ENCODE data around the gene DIP2B. TPM values are rescaled to one million over a fixed set of nuclear protein-coding genes. Genes with fewer than 3 reads are reported as not detected.

DIP2B gene
- total RNA-seq, 4 donors from 2014 or later = 27.9 to 31.8 (median 29.8) TPM

DNA sequence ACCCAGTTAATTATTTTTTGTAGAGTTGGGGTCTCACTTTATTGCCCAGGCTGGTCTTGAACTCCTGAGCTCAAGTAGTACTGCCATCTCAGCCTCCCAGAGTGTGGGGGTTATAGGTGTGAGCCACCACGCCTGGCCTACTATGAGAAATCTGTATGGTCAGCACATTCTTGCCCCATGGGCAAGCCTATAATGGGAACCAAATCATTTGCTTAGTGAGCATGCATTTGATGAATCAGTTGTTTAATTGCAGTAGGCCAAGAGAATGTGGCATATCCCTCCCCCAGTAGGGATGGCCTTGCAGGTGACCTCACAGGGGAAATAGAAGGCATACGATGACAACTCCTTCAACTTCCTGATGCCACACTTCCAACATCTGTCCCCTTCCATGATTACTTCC is 122.7 kb downstream of the DIP2B start:
- TF ChIP-seq, protein P1, sequence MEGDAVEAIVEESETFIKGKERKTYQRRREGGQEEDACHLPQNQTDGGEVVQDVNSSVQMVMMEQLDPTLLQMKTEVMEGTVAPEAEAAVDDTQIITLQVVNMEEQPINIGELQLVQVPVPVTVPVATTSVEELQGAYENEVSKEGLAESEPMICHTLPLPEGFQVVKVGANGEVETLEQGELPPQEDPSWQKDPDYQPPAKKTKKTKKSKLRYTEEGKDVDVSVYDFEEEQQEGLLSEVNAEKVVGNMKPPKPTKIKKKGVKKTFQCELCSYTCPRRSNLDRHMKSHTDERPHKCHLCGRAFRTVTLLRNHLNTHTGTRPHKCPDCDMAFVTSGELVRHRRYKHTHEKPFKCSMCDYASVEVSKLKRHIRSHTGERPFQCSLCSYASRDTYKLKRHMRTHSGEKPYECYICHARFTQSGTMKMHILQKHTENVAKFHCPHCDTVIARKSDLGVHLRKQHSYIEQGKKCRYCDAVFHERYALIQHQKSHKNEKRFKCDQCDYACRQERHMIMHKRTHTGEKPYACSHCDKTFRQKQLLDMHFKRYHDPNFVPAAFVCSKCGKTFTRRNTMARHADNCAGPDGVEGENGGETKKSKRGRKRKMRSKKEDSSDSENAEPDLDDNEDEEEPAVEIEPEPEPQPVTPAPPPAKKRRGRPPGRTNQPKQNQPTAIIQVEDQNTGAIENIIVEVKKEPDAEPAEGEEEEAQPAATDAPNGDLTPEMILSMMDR (IDR thresholded peaks at IDR 0.05; ENCODE audit: low read depth) = no peak

DNA sequence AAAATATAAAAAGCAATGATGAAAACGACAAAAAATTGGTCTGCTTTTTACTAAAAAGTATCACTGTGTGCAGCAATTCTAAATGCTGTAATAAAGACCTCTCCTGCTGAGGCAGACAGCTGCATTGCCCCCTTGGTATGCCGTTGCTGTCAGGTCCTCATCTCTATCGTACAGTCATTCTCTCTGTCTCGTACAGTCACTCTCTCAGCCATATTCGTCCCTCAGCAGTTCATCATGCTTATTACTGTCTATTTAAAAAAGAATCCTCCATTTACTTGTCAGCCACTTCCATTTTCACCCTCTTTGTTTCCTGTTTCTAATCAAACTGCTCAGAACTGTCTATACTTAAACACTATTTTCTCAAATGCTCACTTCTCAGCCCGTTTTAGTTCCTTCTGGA is 123.6 kb downstream of the DIP2B start:
- TF ChIP-seq, protein P1 (IDR thresholded peaks at IDR 0.05; ENCODE audit: low read depth) = no peak

DNA sequence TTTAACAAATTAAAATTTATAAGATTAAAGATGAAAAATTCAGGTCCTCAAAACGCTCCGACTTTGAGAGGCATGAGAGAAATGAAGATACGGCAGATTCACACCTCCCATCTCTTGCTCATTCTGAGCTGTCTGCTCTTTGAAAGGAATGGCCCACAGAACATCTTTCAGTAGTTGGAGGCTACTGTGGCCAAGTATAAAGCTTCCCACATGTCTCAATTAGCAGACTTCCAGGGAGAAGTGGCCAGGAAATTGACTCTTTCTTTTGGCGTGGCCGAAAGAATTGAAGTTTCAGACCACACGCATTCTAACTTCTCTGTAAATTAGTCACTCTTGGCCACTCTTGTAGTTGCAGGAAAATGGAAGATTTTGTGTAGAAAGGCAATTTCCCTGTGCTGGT is 129.2 kb downstream of the DIP2B start:
- TF ChIP-seq, protein P1 (IDR thresholded peaks at IDR 0.05; ENCODE audit: low read depth) = no peak

DNA sequence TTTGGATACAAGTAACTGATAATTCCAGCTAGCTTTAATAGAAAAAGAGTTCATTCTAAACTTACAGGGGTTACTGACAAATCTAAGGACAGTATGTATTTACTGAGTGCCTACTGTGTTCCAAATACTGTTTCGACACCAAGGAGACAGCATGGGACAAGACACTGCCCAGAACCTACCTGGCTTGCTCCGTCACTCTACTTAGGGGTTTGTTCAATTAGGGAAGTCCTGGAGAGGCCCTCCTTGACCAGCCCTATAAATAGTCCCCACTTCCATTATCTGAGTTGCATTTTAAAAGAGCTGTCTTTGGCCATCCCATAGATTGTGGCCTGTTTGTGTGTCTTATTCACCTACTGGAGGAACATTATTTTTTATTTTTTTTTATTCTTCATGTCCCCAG is 129.6 kb downstream of the DIP2B start:
- TF ChIP-seq, protein P1 (IDR thresholded peaks at IDR 0.05; ENCODE audit: low read depth) = no peak

DNA sequence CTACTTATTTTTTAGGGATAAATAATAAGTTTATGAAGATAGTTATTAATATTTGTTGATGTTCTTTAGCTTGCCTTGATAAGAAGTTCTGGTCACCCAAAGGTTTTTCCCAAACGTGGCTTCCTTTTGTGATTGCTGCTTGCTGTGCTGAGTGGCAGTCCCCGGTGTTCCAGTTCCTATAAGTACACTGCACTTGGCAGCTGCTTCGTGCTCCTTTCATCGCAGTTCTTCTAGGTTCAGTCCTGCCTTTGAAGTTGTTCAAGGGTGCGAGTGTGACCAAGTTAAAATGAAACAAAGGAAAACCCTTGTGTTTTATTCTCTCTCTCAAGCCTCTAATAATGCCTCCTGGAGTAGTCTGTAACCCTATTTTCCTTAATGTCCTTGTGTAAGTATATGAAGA is 130.6 kb downstream of the DIP2B start:
- TF ChIP-seq, protein P1 (IDR thresholded peaks at IDR 0.05; ENCODE audit: low read depth) = no peak

DNA sequence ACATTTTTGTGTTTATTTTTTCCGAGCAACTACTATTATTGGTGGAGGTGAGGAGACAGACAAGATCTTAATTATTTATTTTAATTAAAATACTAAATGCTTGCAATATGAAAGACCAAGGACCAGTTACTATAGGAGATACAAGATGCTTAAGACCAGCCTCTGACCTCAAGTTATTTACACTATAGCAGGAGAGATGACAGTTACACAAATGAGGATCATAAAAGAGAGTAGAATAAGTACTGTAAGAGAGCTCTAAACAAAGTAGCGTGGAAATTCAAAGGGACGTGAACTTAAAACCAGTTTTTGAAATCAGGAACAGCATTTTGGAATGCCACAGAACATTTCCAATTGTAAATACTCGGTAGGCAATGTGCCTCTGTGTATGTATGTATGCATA is 131.1 kb downstream of the DIP2B start:
- TF ChIP-seq, protein P1 (IDR thresholded peaks at IDR 0.05; ENCODE audit: low read depth) = no peak

DNA sequence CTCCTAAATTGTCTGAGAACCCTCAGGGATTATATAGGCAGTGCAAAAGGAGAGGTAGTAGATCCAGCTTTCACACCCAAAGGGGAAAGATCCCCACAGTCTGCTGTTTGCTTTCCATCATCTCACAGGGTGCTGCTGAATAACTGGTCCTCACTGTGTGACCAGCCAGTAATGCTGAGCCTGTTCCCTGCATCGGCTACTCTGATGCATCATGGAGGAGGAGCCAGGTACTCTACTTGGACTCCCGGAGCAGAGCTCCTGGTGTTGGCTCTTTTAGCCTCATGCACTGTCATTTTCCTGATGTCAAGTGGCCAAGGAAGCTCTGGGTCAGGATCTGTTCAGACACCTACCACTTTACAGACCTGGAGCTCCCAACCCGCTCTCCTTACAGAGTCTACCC is 131.7 kb downstream of the DIP2B start:
- TF ChIP-seq, protein P1 (IDR thresholded peaks at IDR 0.05; ENCODE audit: low read depth) = no peak

Measured in subcutaneous adipose tissue (tissue), 4 donors.